Mucosa of rectum (tissue), 2 donors: ENCODE results near the gene CDHR2.
A peak's percentile ranks its signal among the peaks of the same experiment; 100 is the strongest.

ENCODE experiments used
- H3K27ac ChIP-seq, 2 donors: one replicate each; pipeline ENCODE4 v1.7.0; 2013; ENCODE audit warnings: inconsistent platforms in 2 of 2, low read depth in 2 of 2, low read length in 2 of 2
- H3K27me3 ChIP-seq, 2 donors: one replicate each; pipeline ENCODE4 v1.7.0; 2013; ENCODE audit warnings: low read length in 2 of 2; ENCODE audit not compliant: control insufficient read depth in 2 of 2, insufficient read depth in 2 of 2
- H3K36me3 ChIP-seq, 2 donors: one replicate each; pipeline ENCODE4 v1.7.0; 2013; ENCODE audit warnings: low read length in 2 of 2; ENCODE audit not compliant: control insufficient read depth in 2 of 2, insufficient read depth in 2 of 2
- H3K4me1 ChIP-seq, 2 donors: one replicate each; pipeline ENCODE4 v1.7.0; 2013; ENCODE audit warnings: low read length in 2 of 2, mild to moderate bottlenecking in 1 of 2; ENCODE audit not compliant: control insufficient read depth in 2 of 2, insufficient read depth in 2 of 2
- H3K4me3 ChIP-seq, 2 donors: one replicate each; pipeline ENCODE4 v1.7.0; 2013; ENCODE audit warnings: low read length in 2 of 2
- H3K9ac ChIP-seq, 2 donors: one replicate each; pipeline ENCODE4 v1.7.0; 2013; ENCODE audit warnings: low read length in 2 of 2, low read depth in 1 of 2, mild to moderate bottlenecking in 1 of 2
- H3K9me3 ChIP-seq, 2 donors: one replicate each; pipeline ENCODE4 v1.7.0; 2013; ENCODE audit warnings: low read length in 2 of 2; ENCODE audit not compliant: control insufficient read depth in 2 of 2
- donor health status: healthy.
- donor health status: Normal muscosa, but diverticular disease.

Gene CDHR2

DNA sequence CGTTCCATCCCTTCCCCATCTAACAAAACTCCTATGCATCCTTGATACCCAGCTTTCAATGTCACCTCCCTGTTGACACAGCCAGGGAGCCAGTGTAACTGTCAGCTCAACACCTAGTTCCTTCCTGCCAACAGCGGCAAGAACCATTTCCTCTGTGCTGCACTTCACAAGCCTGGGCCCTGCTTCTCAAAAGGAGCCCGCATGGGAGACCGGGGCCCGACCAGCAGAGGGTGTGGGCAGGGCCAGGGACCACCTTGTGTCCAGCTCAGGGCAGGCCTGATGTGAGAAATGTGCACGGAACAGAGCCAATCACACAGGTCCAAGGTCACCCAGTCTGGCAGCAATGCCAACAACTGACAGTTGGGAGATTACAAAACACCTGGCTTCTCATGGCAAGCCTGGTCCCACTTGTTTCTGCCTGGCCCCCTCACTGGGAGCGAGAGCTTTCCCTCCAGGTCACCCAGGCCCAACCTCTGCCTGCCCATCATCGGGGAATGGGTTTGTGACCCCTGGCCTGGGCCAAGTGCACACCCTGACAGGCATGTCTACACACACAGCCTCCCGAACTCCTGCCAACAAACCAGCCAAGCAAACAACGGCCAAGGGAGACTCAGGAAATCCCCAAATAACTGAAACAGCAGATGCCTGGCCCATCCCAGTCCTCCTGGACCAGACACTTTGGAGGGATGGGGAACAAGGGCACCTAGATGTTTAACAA lies 15.1 kb upstream of the CDHR2 start:
- peaks cover 21 to 23% of the 10 kb centered on the region in 2 donors for H3K36me3 ChIP-seq
- no peaks in the 10 kb centered on the region for H3K9me3 ChIP-seq
- peak overlapping the region; percentile 91 to 97 for H3K9ac ChIP-seq
- H3K27me3 ChIP-seq: no peaks in the 10 kb centered on the region
- peak overlapping the region; percentile 24 to 98 for H3K4me3 ChIP-seq
- H3K4me1 ChIP-seq: peaks cover 48 to 53% of the 10 kb centered on the region in 2 donors
- H3K27ac ChIP-seq: peak overlapping the region; percentile 99 to 100

DNA sequence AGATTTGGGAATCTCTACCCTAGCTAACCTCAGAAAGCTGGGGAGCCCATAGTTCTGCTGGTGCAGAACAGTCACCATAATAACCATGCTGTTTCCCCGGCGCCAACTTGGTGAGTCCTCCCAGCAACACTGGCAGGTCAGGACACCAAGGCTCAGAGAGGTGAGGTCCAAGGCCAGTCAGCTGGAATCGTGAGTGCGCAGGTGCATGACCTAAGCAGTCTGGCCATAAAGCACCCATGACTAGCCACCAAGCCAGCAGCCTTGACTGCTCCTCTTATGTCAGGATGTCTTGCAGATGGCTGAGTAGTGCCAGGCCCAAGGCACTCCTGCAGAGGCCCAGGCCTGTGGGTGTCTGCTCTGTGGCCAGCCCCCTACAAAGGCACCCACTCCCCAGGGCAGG lies 14.5 kb upstream of the CDHR2 start:
- Histone ChIP-seq H3K9ac (peak overlapping the region; percentile 91 to 97), H3K4me1 (peaks cover 48 to 51% of the 10 kb centered on the region in 2 donors), H3K4me3 (peak overlapping the region; percentile 93 to 98)

DNA sequence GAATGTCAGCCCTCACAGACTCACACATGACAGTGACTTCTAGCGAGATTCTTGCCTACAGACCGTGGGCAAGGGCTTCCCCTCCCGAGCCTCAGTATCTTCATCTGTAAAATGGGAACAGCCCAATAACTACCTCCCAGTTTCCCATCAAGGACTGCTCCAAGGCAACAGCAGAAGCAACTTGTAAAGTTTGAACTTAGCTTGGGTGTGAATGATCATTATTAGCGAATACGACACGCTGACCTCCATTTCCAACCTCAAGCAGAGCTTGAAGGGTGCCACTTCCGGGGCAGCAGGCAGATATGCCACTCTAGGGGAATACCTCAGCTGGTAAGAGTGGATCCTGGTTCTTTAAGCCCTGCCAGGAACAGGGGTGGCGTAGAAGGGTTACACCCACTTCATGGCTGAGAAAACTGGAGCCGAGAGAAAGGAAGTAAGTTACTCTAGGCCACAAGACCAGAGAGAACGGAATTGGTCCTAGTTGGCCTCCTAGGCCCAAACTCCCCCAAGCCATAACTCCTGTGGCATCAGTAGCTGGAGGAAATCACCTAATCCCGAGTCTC lies 14.0 kb upstream of the CDHR2 start:
- no peaks in the 10 kb centered on the region for H3K9me3 ChIP-seq
- H3K27ac ChIP-seq: peak overlapping the region; percentile 99 to 100
- H3K27me3 ChIP-seq: no peaks in the 10 kb centered on the region
- peak overlapping the region; percentile 93 to 98 for H3K4me3 ChIP-seq
- H3K36me3 ChIP-seq: peaks cover 14 to 17% of the 10 kb centered on the region in 2 donors
- peak overlapping the region; percentile 91 to 97 for H3K9ac ChIP-seq
- peaks cover 48 to 49% of the 10 kb centered on the region in 2 donors for H3K4me1 ChIP-seq

More for the DNA sequence above, 14.5 kb upstream of the CDHR2 start:
- Histone ChIP-seq H3K27me3 (no peaks in the 10 kb centered on the region), H3K27ac (peak overlapping the region; percentile 99 to 100), H3K9me3 (no peaks in the 10 kb centered on the region), H3K36me3 (peaks cover 16 to 18% of the 10 kb centered on the region in 2 donors)

DNA sequence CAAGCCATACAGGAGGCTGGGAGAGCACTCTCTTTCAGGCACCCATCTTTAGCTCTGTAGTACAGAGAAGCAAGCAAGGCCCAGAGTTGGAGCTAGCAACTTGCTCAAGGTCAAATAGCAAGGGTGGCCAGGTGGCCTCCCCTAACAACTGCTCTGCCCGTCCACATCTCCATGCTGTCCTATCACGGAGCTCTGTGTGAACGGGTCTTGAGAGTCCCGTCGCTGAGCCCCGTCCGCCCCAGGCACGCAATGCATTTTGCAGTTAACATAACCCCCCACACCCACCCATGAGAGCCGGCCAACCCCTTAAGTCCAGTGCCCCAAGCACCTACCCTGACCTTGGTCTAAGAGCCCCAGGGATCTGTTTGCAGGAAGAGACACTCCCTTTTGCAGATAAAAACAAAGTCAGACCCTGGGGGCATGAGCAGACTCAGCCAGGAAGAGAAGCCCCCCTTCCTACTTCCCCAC lies 13.4 kb upstream of the CDHR2 start:
- no peaks in the 10 kb centered on the region for H3K9me3 ChIP-seq
- H3K27ac ChIP-seq: peak overlapping the region; percentile 99 to 100
- H3K4me3 ChIP-seq: peak overlapping the region; percentile 93 to 98
- H3K9ac ChIP-seq: peak overlapping the region; percentile 91 to 97
- H3K36me3 ChIP-seq: peaks cover 10 to 14% of the 10 kb centered on the region in 2 donors
- H3K27me3 ChIP-seq: no peaks in the 10 kb centered on the region
- H3K4me1 ChIP-seq: peaks cover 46 to 48% of the 10 kb centered on the region in 2 donors

DNA sequence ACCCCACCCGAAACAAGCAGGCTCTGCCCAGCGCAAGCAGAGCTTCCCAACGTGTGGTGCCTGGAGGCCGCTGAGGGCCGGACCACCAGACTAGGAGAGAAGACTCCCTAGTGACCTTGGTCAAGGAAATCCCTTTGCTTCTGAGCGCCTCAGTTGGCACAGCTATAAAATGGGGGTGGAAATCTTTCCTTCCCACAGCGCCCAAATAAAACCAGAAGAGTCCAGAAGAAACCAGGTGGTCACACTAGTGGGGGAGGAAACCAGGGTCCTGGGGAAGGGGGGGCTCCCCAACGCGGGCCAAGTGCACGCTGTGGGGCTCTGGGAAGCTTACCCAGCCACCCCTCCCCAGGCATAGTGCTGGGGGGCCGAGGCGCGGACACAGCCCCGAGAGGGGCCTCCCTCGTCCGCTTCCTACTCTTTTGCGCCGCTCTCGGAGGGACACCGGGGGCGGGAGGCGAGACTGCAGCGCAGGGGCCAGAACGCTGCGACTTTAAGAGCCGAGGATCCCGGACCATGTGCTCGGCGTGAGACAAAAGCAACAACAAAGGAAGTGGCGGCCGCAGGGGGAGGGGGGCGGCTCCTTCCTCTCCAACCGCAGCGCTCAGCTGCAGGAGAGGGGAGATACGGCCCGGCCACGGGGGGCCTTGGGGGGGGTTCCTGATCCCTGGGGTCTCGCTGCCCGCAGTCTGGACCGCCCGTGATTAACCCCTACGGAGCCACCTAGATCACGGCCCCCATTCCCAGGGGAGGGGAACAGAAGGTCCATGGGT lies 12.8 kb upstream of the CDHR2 start:
- H3K4me3 ChIP-seq: peak overlapping the region; percentile 93 to 98
- H3K27ac ChIP-seq: peak overlapping the region; percentile 99 to 100
- H3K27me3 ChIP-seq: no peaks in the 10 kb centered on the region
- H3K9ac ChIP-seq: peak overlapping the region; percentile 91 to 97
- peaks cover 5 to 9% of the 10 kb centered on the region in 2 donors for H3K36me3 ChIP-seq
- peaks cover 47 to 49% of the 10 kb centered on the region in 2 donors for H3K4me1 ChIP-seq
- no peaks in the 10 kb centered on the region for H3K9me3 ChIP-seq

DNA sequence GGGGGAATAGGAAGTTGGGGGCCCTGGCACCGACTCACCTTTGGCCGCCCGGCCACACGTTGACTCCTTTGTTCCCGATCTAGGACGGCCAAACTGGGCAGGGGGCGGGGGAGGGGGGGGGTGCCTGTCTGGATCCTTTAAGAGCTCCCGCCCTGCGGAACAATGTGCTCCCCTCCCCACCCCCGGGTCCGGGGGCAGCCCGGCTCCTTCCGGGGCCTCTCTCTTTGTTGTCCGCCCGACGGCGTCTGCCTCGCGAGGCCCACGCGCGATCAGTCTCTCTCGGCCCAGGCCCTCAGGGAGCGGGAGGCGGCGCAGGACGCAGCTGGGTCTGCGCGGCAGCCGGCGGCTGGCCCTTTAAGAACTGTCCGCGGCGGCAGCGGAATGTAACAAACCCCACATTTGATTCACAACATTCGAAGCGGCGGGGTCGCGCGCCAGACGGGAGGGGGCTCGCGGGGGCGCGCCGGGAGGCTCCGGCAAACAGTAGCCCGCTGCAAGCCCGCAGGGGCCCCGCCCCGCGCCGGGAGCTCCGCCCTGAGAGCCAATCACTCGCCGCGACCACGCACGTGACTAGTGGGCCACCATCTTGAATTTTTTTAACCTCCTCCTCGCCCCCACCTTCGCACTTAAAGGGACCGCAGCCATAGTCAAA lies 12.1 kb upstream of the CDHR2 start, which contains the start of gene RNF44:
RNF44 (minus strand) TSS at position 501 of the 652 bp plus-strand sequence. CDS start 4,930 bp downstream, outside the sequence.
- no peaks in the 10 kb centered on the region for H3K27me3 ChIP-seq
- no peaks in the 10 kb centered on the region for H3K9me3 ChIP-seq
- peaks cover 0 to 3% of the 10 kb centered on the region in 2 donors for H3K36me3 ChIP-seq
- H3K9ac ChIP-seq: peak within 1 kb of the TSS; percentile 91 to 98
- H3K27ac ChIP-seq: peak within 1 kb of the TSS; percentile 99 to 100
- H3K4me3 ChIP-seq: peak within 1 kb of the TSS; percentile 93 to 98
- H3K4me1 ChIP-seq: peaks cover 52 to 56% of the 10 kb centered on the region in 2 donors

DNA sequence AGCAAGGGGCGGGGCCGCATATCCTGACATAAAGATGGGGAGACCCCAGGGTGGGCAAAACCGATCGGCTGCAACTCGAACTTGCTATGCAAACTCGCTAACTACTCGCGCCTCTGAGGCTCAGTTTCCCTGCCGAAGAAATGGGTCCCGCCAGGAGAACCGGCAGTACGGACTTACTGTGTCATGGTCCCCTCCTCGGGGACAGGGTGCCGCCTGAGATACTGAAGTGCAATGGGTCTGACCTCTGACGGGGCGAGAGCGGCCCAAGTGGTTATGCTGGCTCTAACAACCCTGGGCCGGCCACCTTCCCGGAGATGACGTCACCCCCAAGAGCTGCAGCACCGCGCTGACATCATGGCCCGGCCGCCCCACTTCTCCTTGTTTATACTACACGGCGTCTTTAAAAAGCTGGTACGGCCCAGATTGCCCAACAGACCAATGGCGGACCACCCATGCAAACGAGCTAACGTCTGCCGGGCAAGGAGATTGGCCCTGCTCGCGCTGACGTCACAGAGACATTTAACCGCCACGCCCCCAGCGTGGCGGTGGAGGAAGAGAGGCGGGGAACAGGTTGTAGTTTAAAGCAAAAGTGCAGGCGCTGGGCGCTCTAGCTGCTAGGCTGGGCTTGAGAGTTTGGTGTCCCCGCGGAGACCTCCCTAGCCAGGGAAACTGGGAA lies 11.4 kb upstream of the CDHR2 start:
- H3K4me1 ChIP-seq: peaks cover 57% of the 10 kb centered on the region in 2 donors
- H3K4me3 ChIP-seq: peak overlapping the region; percentile 93 to 98
- H3K36me3 ChIP-seq: peaks cover 0 to 3% of the 10 kb centered on the region in 2 donors
- H3K9ac ChIP-seq: peak overlapping the region; percentile 91 to 98
- peak overlapping the region; percentile 99 to 100 for H3K27ac ChIP-seq
- H3K27me3 ChIP-seq: no peaks in the 10 kb centered on the region
- no peaks in the 10 kb centered on the region for H3K9me3 ChIP-seq

DNA sequence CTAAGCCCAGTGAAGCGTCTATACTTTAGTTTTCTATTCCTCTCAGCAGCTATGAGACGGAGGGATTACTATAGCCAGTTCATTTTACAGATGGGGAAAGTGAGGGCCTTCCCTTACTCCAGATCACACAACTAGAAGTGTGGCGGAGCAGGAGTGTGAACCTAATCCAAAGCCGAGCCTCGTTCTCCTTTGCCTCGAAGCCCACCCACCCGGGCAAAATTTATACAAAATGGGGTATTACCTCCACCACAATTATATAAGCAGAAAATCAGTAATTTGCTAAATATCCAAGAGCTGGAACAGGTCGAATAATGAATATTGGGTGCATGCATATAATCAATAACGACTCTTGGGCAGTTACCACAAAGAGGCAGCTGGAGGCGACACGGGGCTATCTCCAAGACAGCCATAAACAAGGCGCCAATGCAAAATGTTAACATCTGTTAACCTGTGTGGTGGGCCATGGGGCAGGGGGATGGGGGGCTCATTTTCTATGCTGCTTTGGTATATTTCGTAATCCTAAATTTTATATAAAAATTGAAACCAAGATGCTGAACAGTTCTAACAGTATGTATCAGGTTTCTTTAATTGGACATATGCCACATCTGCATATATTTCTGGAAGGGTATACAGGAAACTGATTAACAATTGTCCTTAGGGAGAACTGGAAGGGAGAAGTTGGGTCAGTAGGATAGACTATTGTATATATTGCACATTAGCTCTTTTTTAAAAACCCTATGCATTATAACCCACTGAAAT lies 10.7 kb upstream of the CDHR2 start:
- Histone ChIP-seq H3K36me3 (peaks cover 0 to 3% of the 10 kb centered on the region in 2 donors), H3K27ac (peak overlapping the region; percentile 99 to 100), H3K4me1 (peaks cover 50 to 52% of the 10 kb centered on the region in 2 donors), H3K4me3 (peak overlapping the region; percentile 67 to 93), H3K27me3 (no peaks in the 10 kb centered on the region), H3K9ac (peak overlapping the region; percentile 74 to 91), H3K9me3 (no peaks in the 10 kb centered on the region)

DNA sequence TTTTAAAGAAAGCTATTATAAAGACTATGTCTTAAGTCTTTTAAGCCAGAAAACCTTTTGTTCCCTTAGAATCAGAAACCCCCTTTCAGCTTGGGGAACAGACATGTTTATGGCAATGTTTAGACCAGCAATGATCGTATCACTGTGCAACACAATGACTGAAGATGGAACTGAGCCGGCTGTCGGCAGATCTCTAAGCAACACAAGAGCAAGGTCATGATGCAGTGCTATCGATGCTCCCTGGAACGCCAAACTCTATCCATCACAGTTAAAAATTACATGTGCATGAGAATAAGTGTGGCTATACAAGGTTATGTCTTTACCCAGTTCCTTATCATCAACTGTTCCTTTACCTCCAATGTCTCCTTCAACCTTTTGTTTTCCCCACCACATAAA lies 10.2 kb upstream of the CDHR2 start:
- Histone ChIP-seq H3K9me3 (no peaks in the 10 kb centered on the region), H3K36me3 (peaks cover 0 to 3% of the 10 kb centered on the region in 2 donors), H3K27ac (no peak overlapping the region), H3K27me3 (no peaks in the 10 kb centered on the region), H3K4me3 (no peak overlapping the region), H3K9ac (no peak overlapping the region), H3K4me1 (peaks cover 44 to 50% of the 10 kb centered on the region in 2 donors)
